Mesenchymal stem cell (in vitro differentiated cells and primary cell): ENCODE results near the gene CHTF8.

Source experiments
- DNase-seq: peaks from one replicate; pipeline ENCODE4 v3.0.0-alpha.2; 2013
- H2AFZ ChIP-seq: one replicate; pipeline ENCODE4 v1.6.1; 2013; ENCODE audit warnings: low read depth, mild to moderate bottlenecking, control low read depth, inconsistent platforms, low read length, moderate library complexity
- H2AK5ac ChIP-seq: 2 replicates; pipeline ENCODE4 v1.6.1; 2013; ENCODE audit warnings: low read length, moderate library complexity, mild to moderate bottlenecking, inconsistent platforms; ENCODE audit not compliant: severe bottlenecking
- H2BK120ac ChIP-seq: one replicate; pipeline ENCODE4 v1.6.1; 2013; ENCODE audit warnings: low read depth, mild to moderate bottlenecking, inconsistent platforms, low read length, moderate library complexity
- H2BK12ac ChIP-seq, 2 experiments: one replicate each; pipeline ENCODE4 v1.6.1; 2013; ENCODE audit warnings: inconsistent platforms in 2 of 2, low read length in 2 of 2, mild to moderate bottlenecking in 2 of 2, moderate library complexity in 2 of 2, control low read depth in 1 of 2
- H2BK15ac ChIP-seq: one replicate; pipeline ENCODE4 v1.6.1; 2013; ENCODE audit warnings: mild to moderate bottlenecking, low read depth, inconsistent platforms; ENCODE audit not compliant: poor library complexity, severe bottlenecking
- H2BK5ac ChIP-seq: 2 replicates; pipeline ENCODE4 v1.6.1; 2013; ENCODE audit warnings: low read depth, mild to moderate bottlenecking, low read length, control low read depth, inconsistent platforms; ENCODE audit not compliant: poor library complexity, severe bottlenecking
- H3K14ac ChIP-seq, 2 experiments: one replicate each; pipeline ENCODE4 v1.6.1; 2013; ENCODE audit warnings: inconsistent platforms in 2 of 2, low read length in 2 of 2, control low read depth in 1 of 2, mild to moderate bottlenecking in 1 of 2, moderate library complexity in 1 of 2
- H3K18ac ChIP-seq, 2 experiments: one replicate each; pipeline ENCODE4 v1.6.1; 2013; ENCODE audit warnings: inconsistent platforms in 2 of 2, low read length in 2 of 2, control low read depth in 1 of 2, low read depth in 1 of 2, mild to moderate bottlenecking in 1 of 2
- H3K23ac ChIP-seq, 2 experiments: one replicate each; pipeline ENCODE4 v1.6.1; 2013; ENCODE audit warnings: inconsistent platforms in 2 of 2, low read length in 2 of 2, mild to moderate bottlenecking in 2 of 2, moderate library complexity in 2 of 2, control low read depth in 1 of 2
- H3K27ac ChIP-seq: 2 replicates; pipeline ENCODE4 v1.5.1; 2013; ENCODE audit warnings: mild to moderate bottlenecking, moderate library complexity, low read length, control low read depth, inconsistent platforms; ENCODE audit not compliant: poor library complexity, severe bottlenecking
- H3K27me3 ChIP-seq, 2 experiments: 2 replicates each; pipeline versions ENCODE4 v1.6.1 to v1.7.0; 2013; ENCODE audit warnings: low read length in 2 of 2, mild to moderate bottlenecking in 2 of 2, moderate library complexity in 2 of 2, control low read depth in 1 of 2, inconsistent platforms in 1 of 2; ENCODE audit not compliant: control insufficient read depth in 1 of 2, insufficient read depth in 1 of 2
- H3K36me3 ChIP-seq, 2 experiments: 2 replicates each; pipeline versions ENCODE4 v1.6.1 to v1.7.0; 2013; ENCODE audit warnings: low read length in 2 of 2, control low read depth in 1 of 2, inconsistent platforms in 1 of 2, low read depth in 1 of 2, mild to moderate bottlenecking in 1 of 2; ENCODE audit not compliant: insufficient read depth in 2 of 2, control insufficient read depth in 1 of 2
- H3K4ac ChIP-seq, 2 experiments: one replicate each; pipeline ENCODE4 v1.6.1; 2013; ENCODE audit warnings: inconsistent platforms in 2 of 2, low read length in 2 of 2, mild to moderate bottlenecking in 2 of 2, moderate library complexity in 2 of 2, control low read depth in 1 of 2, low read depth in 1 of 2
- H3K4me1 ChIP-seq: 2 replicates; pipeline ENCODE4 v1.6.1; 2013; ENCODE audit warnings: low read depth, low read length, control low read depth; ENCODE audit not compliant: control insufficient read depth, insufficient read depth
- H3K4me2 ChIP-seq: 2 replicates; pipeline ENCODE4 v1.6.1; 2013; ENCODE audit warnings: low read length, mild to moderate bottlenecking, inconsistent platforms; ENCODE audit not compliant: poor library complexity, severe bottlenecking
- H3K4me3 ChIP-seq, 2 experiments: 2 replicates each; pipeline versions ENCODE4 v1.5.1 to v1.7.0; 2013; ENCODE audit warnings: low read length in 2 of 2, mild to moderate bottlenecking in 2 of 2, control low read depth in 1 of 2, low read depth in 1 of 2; ENCODE audit not compliant: insufficient read depth in 1 of 2
- H3K79me1 ChIP-seq: replicated peaks from 2 replicates; pipeline ENCODE4 v1.6.1; 2013; ENCODE audit warnings: mild to moderate bottlenecking, control low read depth, low read length, inconsistent platforms; ENCODE audit not compliant: poor library complexity, severe bottlenecking
- H3K9ac ChIP-seq: 2 replicates; pipeline ENCODE4 v1.7.0; 2013; ENCODE audit warnings: mild to moderate bottlenecking, low read length, moderate library complexity
- H3K9me3 ChIP-seq: 2 replicates; pipeline ENCODE4 v1.7.0; 2013; ENCODE audit warnings: mild to moderate bottlenecking, low read length; ENCODE audit not compliant: control insufficient read depth
- H4K8ac ChIP-seq: one replicate; pipeline ENCODE4 v1.6.1; 2013; ENCODE audit warnings: inconsistent platforms, mild to moderate bottlenecking, low read length, moderate library complexity
- H4K91ac ChIP-seq: one replicate; pipeline ENCODE4 v1.6.1; 2013; ENCODE audit warnings: mild to moderate bottlenecking, low read length, inconsistent platforms
- WGBS: methylation state at CpG from one replicate; pipeline ENCODE4 v1.1.7; 2013; ENCODE audit warnings: mixed read lengths; 5-methylcytosine and 5-hydroxymethylcytosine counted together

CHTF8 gene

DNA sequence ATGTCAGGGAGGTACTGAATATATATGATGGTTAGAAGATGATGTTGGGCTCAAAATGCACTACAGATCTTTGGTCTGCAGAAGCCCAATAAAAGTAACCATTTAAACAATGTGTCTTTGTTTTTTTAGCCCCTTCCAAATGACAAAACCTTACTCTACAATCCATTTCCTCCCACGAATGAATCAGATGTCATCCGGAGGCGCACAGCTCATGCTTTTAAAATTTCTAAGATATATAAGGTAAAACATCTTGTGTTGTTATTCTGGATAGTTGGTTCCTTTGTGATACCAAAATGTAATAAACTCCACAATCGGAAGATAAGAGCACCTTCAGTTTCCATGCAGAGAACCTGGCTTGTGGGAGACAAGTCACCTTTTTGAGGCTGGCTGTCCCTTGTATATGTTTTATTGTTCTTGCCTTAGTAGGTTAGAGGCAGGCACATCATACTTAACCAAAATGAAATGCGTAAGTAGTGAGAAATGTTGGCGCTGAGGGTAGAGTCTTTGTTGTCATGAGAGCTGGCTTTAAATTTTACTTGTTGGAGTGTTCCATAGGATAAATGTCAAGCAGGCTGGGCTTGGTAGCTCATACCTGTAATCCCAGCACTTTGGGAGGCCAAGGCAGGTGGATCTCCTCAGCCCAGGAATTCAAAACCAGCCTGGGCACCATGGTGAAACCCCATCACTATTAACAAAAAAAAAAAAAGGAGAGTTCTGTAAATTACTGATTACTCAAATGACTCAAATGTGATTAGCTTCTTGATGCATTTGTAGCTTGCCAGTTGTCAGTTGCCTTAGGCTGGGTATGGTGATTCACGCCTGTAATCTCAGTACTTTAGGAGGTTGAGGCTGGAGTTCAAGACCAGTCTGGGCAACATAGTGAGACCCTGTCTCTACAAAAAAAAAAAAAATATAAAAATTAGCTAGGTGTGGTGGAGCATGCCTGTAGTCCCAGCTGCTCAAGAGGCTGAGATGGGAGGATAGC lies 34.9 kb upstream of the CHTF8 start:
- Histone ChIP-seq H3K23ac (no peak overlapping the region), H2BK5ac (no peak overlapping the region), H2BK12ac (no peak overlapping the region), H4K91ac (no peak overlapping the region), H3K36me3 (peaks cover 30 to 71% of the 10 kb centered on the region in 2 experiments), H4K8ac (no peak overlapping the region), H3K14ac (no peak overlapping the region), H3K27me3 (no peaks in the 10 kb centered on the region), H3K79me1 (peaks cover 11% of the 10 kb centered on the region), H2BK120ac (no peak overlapping the region), H3K4me1 (peaks cover 7% of the 10 kb centered on the region), H3K4ac (no peak overlapping the region), H3K9ac (peak overlapping the region; percentile 4), H3K18ac (no peak overlapping the region), H3K4me2 (no peak overlapping the region), H2BK15ac (no peak overlapping the region), H3K27ac (no peak overlapping the region), H2AK5ac (no peak overlapping the region), H3K9me3 (no peaks in the 10 kb centered on the region), H3K4me3 (no peak overlapping the region), H2AFZ (no peak overlapping the region)
- 91% methylated on average over 4 of the region's 7 CpGs for WGBS
- no peak for DNase-seq

DNA sequence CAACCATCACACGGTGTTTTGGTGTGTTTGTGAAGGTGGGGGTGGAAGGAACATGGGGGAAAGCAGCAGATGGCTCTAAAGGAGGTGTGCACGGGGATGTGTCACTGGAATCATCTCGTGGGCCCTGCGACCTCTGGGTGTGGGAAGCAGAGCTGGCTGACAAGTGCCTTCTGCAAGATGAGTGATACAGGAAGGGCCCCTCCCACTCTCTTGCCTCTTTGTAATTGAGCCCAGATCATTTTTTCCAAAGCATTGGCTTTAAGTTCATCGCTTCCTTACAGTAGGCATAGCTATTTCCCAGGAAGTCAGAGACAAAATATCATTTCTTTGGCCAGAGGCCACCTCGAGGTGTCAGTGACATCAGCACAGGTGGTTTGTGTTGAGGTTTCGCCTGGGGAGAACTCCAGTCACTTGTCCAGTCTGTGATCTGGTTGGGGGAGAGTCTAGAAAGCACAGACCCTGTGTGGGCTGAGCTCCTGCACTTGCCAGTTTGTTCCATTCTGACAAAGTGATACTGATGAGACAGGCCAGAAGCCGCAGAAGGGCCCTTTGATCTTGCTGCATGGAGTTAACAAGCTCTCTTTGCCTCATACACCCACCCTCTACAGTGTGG lies 33.9 kb upstream of the CHTF8 start:
- Histone ChIP-seq H3K36me3 (peaks cover 37 to 76% of the 10 kb centered on the region in 2 experiments), H3K27me3 (no peaks in the 10 kb centered on the region), H2AFZ (no peak overlapping the region), H2BK12ac (no peak overlapping the region), H2BK5ac (no peak overlapping the region), H4K91ac (no peak overlapping the region), H3K23ac (no peak overlapping the region), H3K4me1 (peaks cover 6% of the 10 kb centered on the region), H3K27ac (peak overlapping the region; percentile 0), H3K4me3 (no peak overlapping the region), H3K9me3 (no peaks in the 10 kb centered on the region), H2AK5ac (no peak overlapping the region), H3K4ac (no peak overlapping the region), H3K14ac (no peak overlapping the region), H2BK15ac (no peak overlapping the region), H3K18ac (no peak overlapping the region), H3K79me1 (peaks cover 13% of the 10 kb centered on the region), H3K9ac (peak overlapping the region; percentile 4), H4K8ac (no peak overlapping the region), H3K4me2 (no peak overlapping the region), H2BK120ac (no peak overlapping the region)
- 69% methylated on average over 8 of the region's 8 CpGs for WGBS
- DNase-seq, result no peak

DNA sequence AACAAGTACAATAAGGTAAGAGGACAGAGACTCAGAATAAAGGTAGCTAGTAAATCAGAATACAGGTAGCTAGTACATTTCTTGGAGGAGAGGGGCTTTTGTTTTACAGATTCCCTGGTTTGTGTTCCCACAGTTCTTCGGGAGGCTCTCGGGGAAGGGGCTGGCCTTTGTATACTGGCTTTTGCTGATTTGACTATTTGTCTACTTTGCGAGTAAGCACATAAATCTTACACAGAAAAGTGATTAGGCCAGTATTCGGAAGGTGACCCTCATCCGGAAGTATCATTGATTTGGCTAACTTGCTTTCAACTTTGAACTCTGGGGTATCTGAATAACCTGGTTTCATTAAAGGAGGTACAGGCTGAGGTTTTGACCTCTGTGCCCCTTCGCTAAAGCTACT lies 33.2 kb upstream of the CHTF8 start:
- no peak overlapping the region for H2BK120ac ChIP-seq
- no peak overlapping the region for H2BK5ac ChIP-seq

DNA sequence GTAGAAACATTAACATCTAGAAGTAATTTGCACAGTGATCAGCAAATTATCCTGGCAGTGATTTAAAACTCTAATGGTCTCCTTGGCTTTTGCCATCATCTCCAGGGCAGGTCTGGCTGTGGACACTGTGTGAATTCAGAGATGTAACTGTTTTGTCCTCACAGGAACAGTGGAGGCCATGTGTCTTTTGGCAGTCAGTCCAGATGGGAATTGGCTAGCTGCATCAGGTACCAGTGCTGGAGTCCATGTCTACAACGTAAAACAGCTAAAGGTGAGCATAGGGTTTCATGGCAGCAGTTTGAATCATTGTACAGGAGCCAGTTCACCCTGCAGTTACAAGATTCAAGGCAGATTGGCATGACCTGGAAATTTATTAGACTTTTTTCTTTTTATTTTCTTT lies 27.8 kb upstream of the CHTF8 start:
- Histone ChIP-seq H2BK15ac (no peak overlapping the region), H4K91ac (no peak overlapping the region), H2BK120ac (no peak overlapping the region), H2BK5ac (no peak overlapping the region), H3K27ac (no peak overlapping the region), H3K9ac (no peak overlapping the region), H2AK5ac (no peak overlapping the region), H2BK12ac (no peak overlapping the region), H3K4me3 (no peak overlapping the region), H3K4ac (no peak overlapping the region), H3K27me3 (no peaks in the 10 kb centered on the region), H3K9me3 (no peaks in the 10 kb centered on the region), H3K23ac (no peak overlapping the region), H3K18ac (no peak overlapping the region), H3K4me2 (no peak overlapping the region), H4K8ac (no peak overlapping the region), H3K4me1 (no peaks in the 10 kb centered on the region), H2AFZ (no peak overlapping the region), H3K79me1 (peaks cover 17% of the 10 kb centered on the region), H3K14ac (no peak overlapping the region), H3K36me3 (peaks cover 42 to 78% of the 10 kb centered on the region in 2 experiments)
- WGBS, result 100% methylated on average over 1 of the region's 1 CpG
- no peak for DNase-seq

More for the DNA sequence above, 33.2 kb upstream of the CHTF8 start:
- no peak overlapping the region for H3K18ac ChIP-seq
- H3K36me3 ChIP-seq, result peaks cover 37 to 81% of the 10 kb centered on the region in 2 experiments
- no peak overlapping the region for H3K23ac ChIP-seq
- no peak overlapping the region for H4K91ac ChIP-seq
- no peak overlapping the region for H3K4ac ChIP-seq
- WGBS, result 93% methylated on average over 6 of the region's 6 CpGs
- DNase-seq, result no peak
- H2AFZ ChIP-seq, result no peak overlapping the region
- H3K27ac ChIP-seq, result no peak overlapping the region
- H3K79me1 ChIP-seq, result peaks cover 13% of the 10 kb centered on the region
- no peaks in the 10 kb centered on the region for H3K9me3 ChIP-seq
- no peak overlapping the region for H4K8ac ChIP-seq
- H2BK15ac ChIP-seq, result no peak overlapping the region
- no peak overlapping the region for H3K4me2 ChIP-seq
- no peak overlapping the region for H3K14ac ChIP-seq
- no peak overlapping the region for H2AK5ac ChIP-seq
- H3K9ac ChIP-seq, result no peak overlapping the region
- H3K4me3 ChIP-seq, result no peak overlapping the region
- no peak overlapping the region for H2BK12ac ChIP-seq
- peaks cover 6% of the 10 kb centered on the region for H3K4me1 ChIP-seq
- no peaks in the 10 kb centered on the region for H3K27me3 ChIP-seq
